GM19468 (cell line): ENCODE results near the gene SUSD2.
"Not testable (repeated sequence)": the region's sequence is repeated elsewhere in the genome, so short reads cannot be mapped to it uniquely, and the experiment has no call there.

Experiments
- ATAC-seq: cut with Tn5 transposase; IDR thresholded peaks from one replicate; pipeline ENCODE4 v1.9.1; 2021; ENCODE audit warnings: mild to moderate bottlenecking, moderate library complexity, moderate number of reproducible peaks; ENCODE audit not compliant: unreplicated experiment; ENCODE audit errors: extremely low read depth

SUSD2 gene

DNA sequence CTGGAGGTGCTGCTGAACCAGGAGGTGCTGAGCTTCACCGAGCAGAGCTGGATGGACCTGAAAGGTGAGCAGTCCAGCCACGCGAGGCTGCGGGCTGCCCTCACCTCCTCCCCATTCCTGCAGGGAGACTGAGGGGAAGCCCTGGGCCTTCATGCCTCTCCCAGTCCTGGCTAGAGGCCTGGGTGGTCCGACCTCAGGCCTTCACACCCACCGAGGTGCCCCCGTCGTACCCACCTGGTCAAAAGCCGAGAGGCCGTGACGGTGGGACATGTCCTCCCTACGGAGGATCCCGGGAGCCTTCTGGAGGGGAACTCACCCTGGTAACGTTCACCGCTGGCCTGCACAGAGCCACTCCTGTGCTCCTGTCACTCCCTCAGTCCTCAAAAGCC is 5.1 kb downstream of the SUSD2 start:
- no peak for ATAC-seq

DNA sequence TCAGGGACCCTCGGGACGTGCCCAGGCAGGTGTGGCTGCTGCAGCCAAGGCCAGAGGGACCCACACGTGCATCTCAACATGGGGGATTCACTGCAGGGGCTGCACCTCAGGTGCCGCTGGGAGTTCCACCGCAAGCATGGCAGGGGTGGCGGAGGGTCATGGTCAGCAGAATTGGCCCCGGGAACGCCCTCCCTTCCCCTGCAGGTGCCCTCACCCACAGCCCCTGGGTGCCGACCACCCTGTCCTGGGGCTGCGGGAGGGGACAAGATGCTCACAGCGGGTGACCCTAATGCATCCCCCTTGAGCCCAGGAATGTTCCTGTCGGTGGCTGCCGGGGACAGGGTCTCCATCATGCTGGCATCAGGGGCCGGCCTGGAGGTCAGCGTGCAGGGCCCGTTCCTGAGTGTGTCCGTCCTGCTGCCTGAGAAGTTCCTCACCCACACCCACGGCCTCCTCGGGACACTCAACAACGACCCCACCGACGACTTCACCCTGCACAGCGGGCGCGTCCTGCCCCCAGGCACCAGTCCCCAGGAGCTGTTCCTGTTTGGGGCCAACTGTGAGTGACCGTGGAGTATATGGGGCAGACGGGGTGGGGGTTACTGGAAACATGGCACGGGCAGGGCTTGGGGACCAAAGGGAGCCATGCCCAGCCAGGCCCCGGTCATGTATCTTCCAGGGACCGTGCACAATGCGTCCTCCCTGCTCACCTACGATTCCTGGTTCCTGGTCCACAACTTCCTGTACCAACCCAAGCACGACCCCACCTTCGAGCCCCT is 5.8 kb downstream of the SUSD2 start:
- no peak for ATAC-seq

DNA sequence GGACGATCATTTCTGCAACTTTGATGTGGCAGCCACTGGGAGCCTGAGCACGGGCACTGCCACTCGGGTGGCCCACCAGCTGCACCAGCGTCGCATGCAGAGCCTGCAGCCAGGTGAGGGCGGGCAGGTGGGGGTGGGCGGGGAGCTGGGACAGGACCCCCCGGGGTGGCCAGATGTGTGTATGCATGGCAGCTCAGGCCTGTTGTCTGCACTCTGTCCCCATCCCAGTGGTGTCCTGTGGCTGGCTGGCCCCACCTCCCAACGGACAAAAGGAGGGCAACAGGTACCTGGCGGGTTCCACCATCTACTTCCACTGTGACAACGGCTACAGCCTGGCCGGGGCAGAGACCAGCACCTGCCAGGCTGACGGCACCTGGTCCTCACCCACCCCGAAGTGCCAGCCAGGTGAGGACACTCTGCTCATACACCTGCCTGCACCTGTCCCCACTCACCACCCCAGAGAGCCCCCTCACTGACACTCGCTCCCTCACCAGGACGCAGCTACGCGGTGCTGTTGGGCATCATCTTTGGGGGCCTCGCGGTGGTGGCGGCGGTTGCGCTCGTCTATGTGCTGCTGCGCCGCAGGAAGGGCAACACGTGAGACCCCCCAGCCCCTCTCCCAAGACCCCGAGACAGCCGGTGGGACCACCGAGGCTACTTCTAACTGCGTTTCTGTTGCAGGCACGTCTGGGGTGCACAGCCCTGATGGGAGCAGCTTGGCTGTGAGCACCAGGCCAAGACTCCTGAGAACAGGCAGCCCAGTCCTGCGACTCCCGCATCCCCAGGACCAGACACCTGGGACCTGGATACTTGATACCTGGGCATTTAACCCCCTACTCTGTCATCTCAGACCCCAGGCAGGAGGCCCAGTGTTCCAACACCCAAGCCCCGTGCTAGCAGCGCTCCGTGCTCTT is 6.7 kb downstream of the SUSD2 start:
- no peak for ATAC-seq

DNA sequence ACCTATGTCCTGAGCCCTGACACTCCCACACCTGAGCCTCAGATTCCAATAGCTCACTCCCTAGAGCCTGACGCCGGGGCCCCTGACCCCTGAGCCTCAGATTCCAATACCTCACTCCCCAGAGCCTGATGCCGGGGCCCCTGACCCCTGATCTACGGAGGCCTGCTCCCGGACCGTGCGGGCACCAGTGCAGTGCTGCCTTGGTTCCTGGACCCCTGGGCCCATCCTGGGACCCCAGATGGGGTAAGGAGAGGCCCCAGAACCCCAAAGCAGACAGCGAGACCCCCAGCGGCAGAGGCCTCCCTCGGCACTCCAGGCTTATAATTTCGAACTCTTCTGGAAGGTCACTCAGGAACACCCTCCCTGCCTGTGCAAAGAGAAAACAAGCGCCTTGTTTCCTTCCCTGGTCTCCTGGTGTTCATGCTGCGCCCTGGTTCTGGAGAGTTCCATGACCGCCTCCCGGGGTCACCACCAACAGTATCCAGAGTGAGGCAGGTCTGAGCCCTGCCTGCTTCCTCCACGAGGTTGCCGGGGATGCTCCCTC is 7.5 kb downstream of the SUSD2 start:
- no peak for ATAC-seq

DNA sequence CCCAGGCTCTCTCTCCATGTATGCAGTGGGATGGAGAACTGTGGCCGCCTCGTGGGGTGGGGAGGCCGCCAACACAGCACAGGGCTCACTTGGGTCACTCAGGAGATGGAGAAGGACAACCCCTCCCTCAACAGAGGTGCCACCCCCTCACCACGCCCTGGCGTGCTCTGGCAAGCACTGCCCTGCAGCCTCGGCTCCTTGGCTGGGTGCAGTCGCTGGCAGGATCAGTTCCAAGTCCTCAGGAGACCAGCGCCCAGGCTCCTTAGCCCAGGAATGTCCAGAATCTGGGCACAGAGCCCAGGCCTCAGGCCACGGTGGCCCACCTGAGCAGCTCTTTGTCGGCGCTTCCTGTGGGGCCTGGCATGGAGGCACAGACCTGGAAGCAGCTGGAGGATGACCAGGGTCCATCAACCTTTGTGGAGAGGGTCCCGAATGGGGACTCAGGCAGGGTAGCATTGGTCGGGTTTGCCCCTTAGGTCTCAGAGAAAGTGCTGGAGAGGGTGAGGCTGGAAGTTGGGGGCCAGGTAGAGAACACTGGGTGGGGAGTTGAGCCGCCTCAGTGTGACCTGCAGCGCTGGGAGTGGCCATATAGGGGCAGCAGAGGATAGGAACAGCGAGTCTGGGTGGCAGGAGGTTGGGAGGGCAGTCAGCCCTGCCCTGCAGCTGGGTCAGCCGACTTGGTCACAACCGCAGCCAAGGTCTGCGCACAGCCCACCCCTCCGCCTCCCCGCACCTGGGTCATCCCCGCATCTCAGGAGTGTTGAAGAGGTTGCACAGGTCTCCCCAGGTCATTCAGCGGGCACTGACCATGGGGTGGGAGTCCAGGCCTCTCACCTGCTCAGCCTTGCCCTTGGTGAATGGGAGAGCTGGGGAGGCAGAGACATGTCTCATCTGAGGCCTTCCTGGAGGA is 8.2 kb downstream of the SUSD2 start:
- no peak for ATAC-seq

DNA sequence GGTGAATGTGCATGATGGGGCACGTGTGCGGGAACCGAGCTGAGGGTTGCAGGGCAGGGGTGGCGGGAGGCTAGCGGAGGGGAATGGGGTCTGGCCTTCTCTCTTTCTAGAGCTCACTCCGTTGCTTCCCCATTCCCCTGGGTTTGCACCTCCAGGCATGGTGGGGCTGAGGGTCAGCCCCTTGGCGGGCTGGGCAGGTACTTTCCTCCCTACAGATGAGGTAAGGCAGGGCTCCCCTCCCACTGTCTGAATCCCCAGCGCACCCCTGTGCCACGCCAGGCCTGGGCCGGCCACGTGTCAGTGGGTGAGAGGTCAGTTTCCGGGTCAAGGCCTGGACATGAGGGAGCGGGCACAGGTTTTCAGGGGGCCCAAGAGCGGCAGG is 8.9 kb downstream of the SUSD2 start:
- no peak for ATAC-seq

DNA sequence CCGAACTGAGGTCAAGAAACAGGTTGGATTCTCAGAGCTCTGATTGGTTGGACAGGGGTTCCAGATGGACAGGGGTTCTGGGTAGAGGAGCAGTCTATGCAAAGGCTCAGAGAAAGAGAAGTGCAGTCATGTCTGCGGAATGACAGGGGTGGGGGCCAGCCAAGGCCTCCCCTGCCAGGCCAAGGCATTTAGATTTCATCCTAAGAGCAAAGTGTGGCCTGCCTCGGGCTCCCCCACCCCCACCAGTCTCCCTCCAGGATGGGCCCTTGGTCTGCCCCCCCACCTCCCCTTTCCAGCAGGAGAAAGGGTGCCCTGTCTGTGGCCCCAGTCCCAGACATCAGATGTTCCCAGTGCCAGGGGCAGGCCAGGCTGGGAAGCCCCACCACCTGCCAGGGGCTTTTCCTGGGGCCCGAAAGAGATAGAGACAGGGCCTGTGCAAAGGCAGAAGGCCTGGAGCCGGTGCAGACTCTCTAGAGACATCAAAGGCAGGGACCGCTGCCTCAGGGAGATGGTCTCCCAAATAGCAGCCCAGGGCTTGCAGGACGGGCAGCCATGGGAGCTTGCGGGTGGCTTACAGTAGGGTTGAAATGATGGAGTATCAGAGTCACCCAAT is 9.4 kb downstream of the SUSD2 start:
- ATAC-seq: no peak

DNA sequence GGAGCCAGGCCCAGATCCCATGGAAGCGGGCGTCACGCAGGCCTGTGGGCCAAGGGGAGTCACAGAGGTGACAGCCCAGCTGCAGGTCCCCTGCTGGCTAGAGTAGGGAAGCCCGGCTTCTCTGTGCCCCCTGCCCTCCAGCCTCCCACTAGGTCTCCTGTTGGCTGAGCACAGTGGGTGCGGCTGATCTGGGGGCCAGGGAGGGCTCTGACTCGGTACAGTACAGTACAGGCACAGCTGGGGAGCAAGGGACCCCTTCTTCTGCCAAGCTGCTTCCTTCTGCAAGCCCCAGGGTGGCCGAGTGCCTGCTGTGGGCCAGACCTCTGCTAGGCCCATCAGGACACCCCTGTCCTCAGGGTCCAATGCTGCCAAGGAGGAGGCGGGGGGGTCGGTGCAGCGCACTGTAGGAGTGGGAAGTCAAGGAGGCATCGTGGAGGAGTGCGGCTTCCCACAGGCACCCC is 10.1 kb downstream of the SUSD2 start:
- ATAC-seq: no peak

DNA sequence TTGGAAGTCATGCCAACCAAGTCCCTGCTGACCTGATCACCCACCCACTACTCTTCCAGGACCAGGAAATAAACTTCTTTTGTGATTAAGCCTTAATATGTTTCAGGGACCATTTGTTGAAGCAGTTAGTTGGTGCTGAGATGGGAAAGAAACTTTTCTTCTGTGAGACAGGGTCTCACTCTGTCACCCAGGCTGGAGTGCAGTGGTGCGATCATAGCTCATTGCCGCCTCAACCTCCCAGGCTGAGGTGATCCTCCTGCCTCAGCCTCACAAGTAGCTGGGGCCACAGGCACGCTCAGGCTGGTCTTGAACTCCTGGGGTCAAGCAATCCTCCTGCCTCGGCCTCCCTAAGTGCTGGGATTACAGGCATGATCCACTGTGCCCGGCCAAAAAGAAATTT is 10.6 kb downstream of the SUSD2 start:
- no peak for ATAC-seq

DNA sequence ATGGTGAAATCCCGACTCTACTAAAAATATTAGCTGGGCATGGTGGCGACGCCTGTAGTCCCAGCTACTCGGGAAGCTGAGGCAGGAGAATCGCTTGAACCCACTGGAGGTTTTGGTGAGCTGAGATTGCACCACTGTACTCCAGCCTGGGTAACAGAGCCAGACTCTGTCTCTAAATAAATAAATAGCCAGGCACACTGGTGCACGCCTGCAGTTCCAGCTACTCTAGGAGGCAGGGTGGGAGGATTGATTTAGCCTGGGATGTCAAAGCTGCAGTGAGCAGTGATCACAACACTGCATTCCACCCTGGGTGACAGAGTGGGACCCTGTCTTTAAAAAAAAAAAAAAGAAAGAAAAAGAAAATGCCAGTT is 17.4 kb downstream of the SUSD2 start:
- no peak for ATAC-seq

DNA sequence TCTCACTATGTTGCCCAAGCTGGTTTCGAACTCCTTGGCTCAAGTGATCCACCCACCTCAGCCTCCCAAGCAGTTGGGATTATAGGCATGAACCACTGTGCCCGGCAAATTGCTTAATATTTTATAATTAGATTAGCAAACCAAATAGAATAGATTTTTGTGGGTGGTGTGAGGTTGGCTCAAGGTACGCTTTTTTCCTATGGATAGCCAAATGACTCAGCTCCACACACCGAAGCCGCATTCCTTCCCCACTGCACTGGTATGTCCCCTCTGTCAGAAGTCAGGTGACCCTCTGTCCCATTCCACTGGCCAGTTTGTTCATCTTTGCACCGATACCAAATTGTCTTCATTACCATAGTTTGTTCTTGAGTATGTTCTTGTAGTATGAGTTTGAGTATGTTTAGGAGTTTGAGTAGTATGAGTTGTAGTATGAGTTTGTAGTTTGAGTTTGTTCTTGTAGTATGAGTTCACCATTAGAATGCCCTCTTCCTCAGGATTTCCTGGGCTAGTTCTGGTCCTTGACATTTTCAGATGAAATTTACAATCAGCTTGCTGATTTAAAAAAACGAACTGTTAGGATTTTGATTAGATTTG is 19.4 kb downstream of the SUSD2 start:
- ATAC-seq: no peak

DNA sequence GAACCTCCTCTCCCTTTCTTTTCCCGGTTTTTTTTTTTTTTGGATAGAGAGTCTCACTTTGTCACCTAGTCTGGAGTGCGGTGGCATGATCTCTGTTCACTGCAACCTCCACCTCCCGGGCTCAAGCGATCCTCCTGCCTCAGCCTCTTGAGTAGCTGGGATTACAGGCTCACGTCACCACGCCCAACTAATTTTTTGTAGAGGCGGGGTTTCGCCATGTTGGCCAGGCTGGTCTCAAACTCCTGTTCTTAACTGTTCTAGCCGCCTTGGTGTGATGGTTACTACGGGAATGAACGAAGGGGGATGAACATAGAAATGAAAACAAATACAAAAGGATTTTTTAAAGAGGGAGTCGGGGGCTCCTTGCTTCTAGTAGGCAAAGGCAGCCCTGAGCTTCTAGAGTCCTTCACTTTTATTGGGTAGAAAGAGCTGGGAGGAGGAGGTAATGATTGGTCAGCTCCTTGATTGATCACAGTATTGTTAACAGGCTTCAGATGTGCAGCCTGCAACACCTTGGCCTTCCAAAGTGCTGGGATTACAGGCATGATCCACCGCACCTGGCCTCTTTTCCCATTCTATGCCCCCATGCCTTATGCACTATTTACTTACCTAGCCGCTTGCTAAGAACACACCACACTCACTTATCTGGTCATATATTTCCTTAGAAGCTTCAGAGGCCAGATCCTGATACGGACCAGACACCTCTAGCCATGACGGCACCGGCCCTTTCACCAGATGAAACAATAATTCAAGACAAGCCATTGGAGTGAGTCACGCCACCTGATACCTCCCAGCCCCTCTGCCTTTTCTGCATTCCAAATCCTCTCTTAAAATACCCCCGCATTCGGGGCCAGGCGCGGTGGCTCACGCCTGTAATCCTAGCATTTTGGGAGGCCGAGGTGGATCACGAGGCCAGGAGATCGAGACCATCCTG is 20.7 kb downstream of the SUSD2 start:
- ATAC-seq: no peak

DNA sequence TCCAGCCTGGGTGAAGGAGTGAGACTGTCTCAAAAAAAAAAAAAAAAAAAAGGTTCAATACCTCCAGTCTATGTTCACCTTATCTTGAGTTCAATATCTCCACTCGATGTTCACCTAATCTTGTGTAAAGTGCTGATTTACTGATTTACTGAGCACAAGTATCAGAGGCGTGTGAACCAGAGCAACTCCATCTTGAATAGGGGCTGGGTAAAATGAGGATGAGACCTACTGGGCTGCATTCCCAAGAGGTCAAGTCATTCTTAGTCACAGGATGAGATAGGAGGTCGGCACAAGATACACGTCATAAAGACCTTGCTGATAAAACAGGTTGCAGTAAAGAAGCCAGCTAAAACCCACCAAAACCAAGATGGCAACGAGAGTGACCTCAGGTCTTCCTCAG is 22.6 kb downstream of the SUSD2 start:
- ATAC-seq: not testable (repeated sequence)

DNA sequence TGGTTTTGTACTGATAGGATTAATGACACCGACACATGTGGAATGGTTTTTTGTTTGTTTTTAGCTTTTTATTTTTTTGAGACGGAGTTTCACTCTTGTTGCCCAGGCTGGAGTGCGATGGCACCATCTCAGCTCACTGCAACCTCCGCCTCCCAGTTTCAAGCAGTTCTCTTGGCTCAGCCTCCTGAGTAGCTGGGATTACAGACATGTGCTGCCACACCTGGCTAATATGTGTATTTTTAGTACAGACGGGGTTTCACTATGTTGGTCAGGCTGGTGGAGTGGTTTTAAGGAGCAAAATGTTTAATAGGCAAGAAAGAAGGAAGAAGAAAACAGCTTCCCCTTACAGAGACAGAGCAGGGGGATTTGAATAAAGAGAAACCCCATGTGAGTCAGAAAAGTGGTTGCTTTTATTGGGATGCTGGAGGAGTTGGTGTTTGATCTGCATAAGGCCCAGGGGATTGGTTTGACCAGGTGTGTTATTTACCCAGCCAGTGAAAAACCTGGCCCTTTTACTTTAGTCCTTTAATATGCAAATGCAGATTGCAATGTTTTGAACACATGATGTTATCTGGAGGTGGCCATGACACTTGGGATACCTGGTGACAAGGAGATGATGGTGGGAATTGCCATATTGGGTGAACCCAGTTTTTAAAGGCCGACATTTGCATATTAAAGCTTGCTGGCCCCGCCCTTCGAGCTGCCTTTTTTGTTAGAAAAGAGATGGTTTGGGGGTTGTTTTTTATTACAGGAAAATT is 24.3 kb downstream of the SUSD2 start:
- ATAC-seq: no peak

DNA sequence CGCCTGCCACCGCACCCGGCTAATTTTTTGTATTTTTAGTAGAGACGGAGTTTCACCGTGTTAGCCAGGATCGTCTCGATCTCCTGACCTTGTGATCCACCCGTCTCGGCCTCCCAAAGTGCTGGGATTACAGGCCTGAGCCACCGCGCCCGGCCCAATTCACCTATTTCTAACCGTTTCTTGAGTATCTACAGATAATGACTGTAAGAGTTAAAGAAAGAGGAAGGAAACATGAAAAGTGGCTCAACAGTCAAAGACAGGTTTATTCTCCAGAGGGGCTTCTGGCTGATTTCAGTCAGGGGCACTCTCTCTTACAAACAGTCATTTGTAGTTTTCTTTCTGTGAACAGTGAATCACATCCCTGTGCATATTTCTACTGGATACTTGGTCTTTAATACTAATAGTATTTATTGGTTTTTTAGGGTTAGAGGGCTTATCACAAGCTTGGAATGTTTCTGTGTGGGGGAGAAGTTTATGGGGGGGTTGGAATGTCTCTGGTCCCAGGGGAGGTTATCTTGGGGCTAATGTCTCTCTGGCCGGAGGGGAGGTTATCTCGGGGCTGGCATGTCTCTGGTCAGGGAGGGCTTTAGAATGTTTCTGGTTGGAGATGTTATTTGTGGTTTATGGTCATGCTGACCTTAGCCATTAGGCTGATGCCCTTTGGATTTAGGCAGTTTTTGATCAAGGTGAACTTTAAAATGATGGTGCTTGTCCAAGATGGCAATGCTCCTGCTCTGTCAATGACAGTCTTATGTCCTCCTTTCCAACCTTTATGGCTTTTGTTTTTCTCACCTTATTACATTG is 25.4 kb downstream of the SUSD2 start:
- not testable (repeated sequence) for ATAC-seq

DNA sequence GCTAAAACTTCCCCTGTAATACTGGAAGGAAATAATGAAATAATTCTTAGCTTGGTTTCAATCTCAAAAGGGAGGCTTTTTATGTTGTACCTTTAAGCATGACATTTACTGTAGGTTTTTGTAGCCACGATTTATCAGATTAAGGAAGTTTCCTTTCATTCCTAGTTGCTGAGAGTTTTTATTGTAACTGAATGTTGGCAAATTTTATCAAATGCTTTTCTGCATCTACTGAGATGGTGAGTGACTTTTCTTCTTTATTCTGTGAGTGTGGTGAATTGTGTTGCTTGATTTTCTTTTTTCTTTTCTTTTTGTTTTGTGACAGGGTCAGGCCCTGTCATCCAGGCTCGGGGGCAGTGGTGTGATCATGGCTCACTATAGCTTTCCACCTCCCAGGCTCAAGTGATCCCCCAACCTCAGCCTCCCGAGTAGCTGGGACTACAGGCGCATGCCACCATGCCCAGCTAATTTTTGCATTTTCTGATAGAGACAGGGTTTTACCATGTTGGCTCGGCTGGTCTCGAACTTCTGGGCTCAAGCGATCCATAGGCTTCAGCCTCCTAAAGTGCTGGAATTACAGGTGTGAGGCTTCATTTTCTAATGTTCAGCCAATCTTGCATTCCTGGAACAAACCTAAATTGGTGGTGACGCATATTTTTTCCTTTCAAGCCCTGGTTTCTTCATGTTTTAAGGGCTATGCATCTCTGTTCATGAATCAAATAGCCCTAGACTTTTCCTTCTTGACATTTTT is 26.2 kb downstream of the SUSD2 start:
- no peak for ATAC-seq
